SH-SY5Y (cell line): ENCODE measurements around the gene SECTM1.

Experiments used
- GATA2 ChIP-seq: IDR thresholded peaks from 2 replicates; pipeline ENCODE4 v1.6.1; 2011; ENCODE audit warnings: mild to moderate bottlenecking, low read depth, low read length
- GATA3 ChIP-seq: IDR thresholded peaks from 2 replicates; pipeline ENCODE4 v1.6.1; 2011; ENCODE audit warnings: low read depth, mild to moderate bottlenecking, low read length, moderate library complexity

DNA sequence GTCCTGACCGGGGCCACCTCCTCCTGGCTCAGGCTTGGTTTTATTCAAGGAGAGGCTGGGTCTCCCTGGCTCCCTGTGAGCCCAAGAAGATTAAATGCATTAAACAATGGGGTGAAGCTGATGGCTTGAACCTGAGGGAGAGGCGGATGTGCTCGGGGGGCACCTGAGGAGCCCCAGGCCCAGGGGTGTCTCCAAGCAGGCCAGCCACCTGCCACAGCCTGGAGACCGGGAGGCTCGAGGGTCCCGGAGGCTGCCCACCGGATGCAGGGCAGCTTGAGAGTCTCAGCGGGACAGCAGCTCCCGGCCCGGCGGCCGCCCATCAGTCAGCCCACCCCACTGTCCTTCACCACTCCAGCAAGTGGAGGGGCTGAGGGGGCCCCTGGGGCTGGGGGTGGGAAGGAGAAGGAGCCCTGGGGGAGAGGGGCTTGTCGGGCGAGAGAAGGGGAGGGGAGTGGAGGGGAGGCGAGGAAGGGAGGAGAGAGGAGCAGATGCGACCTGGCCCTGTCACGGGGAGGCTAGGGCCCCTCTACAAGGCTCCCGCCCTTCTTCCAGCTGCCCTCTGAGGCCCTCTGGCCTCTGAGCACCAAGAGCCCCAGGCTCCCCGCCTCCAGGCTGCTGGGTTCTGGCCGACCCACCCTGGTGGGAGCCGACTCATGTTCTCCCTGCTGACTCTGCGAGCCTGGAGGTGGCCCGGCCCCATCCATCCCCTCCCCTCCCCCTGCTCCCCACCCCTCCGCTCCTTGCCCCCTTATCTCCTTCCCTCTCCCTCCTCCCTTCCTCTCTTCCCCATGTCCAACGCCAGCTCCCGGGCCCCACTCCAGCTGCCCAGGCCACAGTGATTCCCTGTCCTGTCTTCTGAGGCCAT, 29.4 kb downstream of the SECTM1 start:
- TF ChIP-seq GATA2, result no peak
- TF ChIP-seq GATA3, result no peak
